Karpas-422 (cell line): ENCODE measurements around the gene RAB4B. TPM values are rescaled to one million over a fixed set of nuclear protein-coding genes. Genes with fewer than 3 reads are reported as not detected.

Experiments
- DNase-seq: peaks from one replicate; pipeline ENCODE4 v3.0.0-alpha.2; 2015
- H2AFZ ChIP-seq: fragments of 200-600 bp; sonication (generic); 2 replicates; pipeline ENCODE4 v1.6.1; 2014; ENCODE audit warnings: antibody characterized with exemption, low read length, mixed read lengths
- H3K27ac ChIP-seq: fragments of 200-600 bp; sonication (generic); 2 replicates; pipeline ENCODE4 v1.5.1; 2014; ENCODE audit warnings: mild to moderate bottlenecking, low read length, moderate library complexity
- H3K27me3 ChIP-seq: fragments of 200-600 bp; sonication (generic); 2 replicates; pipeline ENCODE4 v1.6.1; 2014; ENCODE audit warnings: low read length, mixed read lengths
- H3K36me3 ChIP-seq: fragments of 200-600 bp; sonication (generic); 2 replicates; pipeline ENCODE4 v1.6.1; 2014; ENCODE audit warnings: low read length, mixed read lengths; ENCODE audit not compliant: insufficient read depth
- H3K4me1 ChIP-seq: fragments of 200-600 bp; sonication (generic); 2 replicates; pipeline ENCODE4 v1.6.1; 2014; ENCODE audit warnings: mild to moderate bottlenecking, low read length, mixed read lengths
- H3K4me2 ChIP-seq: fragments of 200-600 bp; sonication (generic); 2 replicates; pipeline ENCODE4 v1.6.1; 2014; ENCODE audit warnings: low read length, low read depth, mild to moderate bottlenecking; ENCODE audit not compliant: poor library complexity, severe bottlenecking
- H3K4me3 ChIP-seq: fragments of 200-600 bp; sonication (generic); 2 replicates; pipeline ENCODE4 v1.5.1; 2014; ENCODE audit warnings: mild to moderate bottlenecking, antibody characterized with exemption, low read length, mixed read lengths
- H3K79me2 ChIP-seq: fragments of 200-600 bp; sonication (generic); 2 replicates; pipeline ENCODE4 v1.6.1; 2014; ENCODE audit warnings: mild to moderate bottlenecking, low read length, mixed read lengths
- H3K9ac ChIP-seq: fragments of 200-600 bp; sonication (generic); 2 replicates; pipeline ENCODE4 v1.6.0; 2014; ENCODE audit warnings: low read length
- H3K9me2 ChIP-seq: fragments of 200-600 bp; sonication (generic), shearing (Covaris generic); replicated peaks from 2 replicates; pipeline ENCODE4 v1.6.0; 2014; ENCODE audit warnings: mild to moderate bottlenecking, low read length, moderate library complexity; ENCODE audit not compliant: insufficient read depth
- H3K9me3 ChIP-seq: fragments of 300-700, 200-600 bp; sonication (generic); 2 replicates; pipeline ENCODE4 v1.6.1; 2014; ENCODE audit warnings: low read length, mixed read lengths
- H4K20me1 ChIP-seq: fragments of 200-600 bp; sonication (generic); 2 replicates; pipeline ENCODE4 v1.6.1; 2014; ENCODE audit warnings: mild to moderate bottlenecking, antibody characterized with exemption, low read length, low read depth; ENCODE audit not compliant: insufficient read depth
- total RNA-seq: library from RNA; depleted of rRNA; stranded (reverse); fragments of >200 nt; shearing (Covaris generic); gene quantifications from 2 replicates; pipeline ENCODE4 v1.2.3, GENCODE V29; 2014; ENCODE audit warnings: low replicate concordance

The RAB4B gene
- total RNA-seq, 1 experiment from 2014 or later, result 12.5 TPM

DNA sequence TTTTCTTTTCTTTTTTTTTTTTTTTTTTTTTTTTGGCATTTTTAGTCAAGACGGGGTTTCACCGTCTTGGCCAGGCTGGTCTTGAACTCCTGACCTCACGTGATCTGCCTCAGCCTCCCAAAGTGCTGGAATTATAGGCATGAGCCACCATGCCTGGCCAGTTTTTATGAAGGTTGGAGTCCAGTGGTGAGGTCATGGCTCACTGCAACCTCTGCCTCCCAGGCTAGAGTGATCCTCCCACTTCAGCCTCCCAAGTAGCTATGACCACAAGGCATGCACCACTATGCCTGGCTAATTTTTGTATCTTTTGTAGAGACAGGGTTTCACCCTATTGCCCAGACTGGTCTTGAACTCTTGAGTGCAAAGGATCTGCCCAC, 22.8 kb upstream of the RAB4B start:
- peaks cover 39% of the 10 kb centered on the region for H4K20me1 ChIP-seq
- no peak overlapping the region for H3K4me3 ChIP-seq
- peak overlapping the region; percentile 38 for H3K4me2 ChIP-seq
- no peak for DNase-seq
- H3K27ac ChIP-seq, result no peak overlapping the region
- no peak overlapping the region for H2AFZ ChIP-seq
- peaks cover 74% of the 10 kb centered on the region for H3K79me2 ChIP-seq
- peaks cover 43% of the 10 kb centered on the region for H3K36me3 ChIP-seq
- H3K27me3 ChIP-seq, result no peaks in the 10 kb centered on the region
- no peaks in the 10 kb centered on the region for H3K9me2 ChIP-seq
- no peaks in the 10 kb centered on the region for H3K9me3 ChIP-seq
- peaks cover 32% of the 10 kb centered on the region for H3K4me1 ChIP-seq
- H3K9ac ChIP-seq, result no peak overlapping the region

DNA sequence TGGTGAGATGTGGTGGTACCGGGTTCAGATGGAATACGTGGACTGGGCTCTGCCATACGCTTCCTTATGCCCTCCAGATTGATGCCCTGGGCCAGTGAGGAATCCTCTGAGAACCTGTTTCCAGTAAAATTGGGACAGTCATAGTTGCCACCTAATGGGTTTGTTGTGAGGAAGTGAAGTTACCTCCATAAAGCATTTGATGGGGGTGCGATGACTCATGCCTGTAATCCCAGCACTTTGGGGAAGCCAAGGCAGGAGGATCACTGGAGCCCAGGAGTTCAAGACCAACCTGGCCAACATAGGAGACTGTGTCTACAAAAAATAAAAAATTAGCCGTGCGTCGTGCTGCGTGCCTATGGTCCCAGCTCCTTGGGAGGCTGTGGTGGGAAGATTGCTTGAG, 22.3 kb upstream of the RAB4B start:
- H3K36me3 ChIP-seq, result peaks cover 48% of the 10 kb centered on the region
- no peak overlapping the region for H3K4me3 ChIP-seq
- peaks cover 74% of the 10 kb centered on the region for H3K79me2 ChIP-seq
- no peak for DNase-seq
- no peak overlapping the region for H3K4me2 ChIP-seq
- H2AFZ ChIP-seq, result no peak overlapping the region
- H3K9me3 ChIP-seq, result no peaks in the 10 kb centered on the region
- H3K27ac ChIP-seq, result no peak overlapping the region
- no peak overlapping the region for H3K9ac ChIP-seq
- peaks cover 32% of the 10 kb centered on the region for H3K4me1 ChIP-seq
- H3K9me2 ChIP-seq, result no peaks in the 10 kb centered on the region
- H3K27me3 ChIP-seq, result no peaks in the 10 kb centered on the region
- H4K20me1 ChIP-seq, result peaks cover 43% of the 10 kb centered on the region

DNA sequence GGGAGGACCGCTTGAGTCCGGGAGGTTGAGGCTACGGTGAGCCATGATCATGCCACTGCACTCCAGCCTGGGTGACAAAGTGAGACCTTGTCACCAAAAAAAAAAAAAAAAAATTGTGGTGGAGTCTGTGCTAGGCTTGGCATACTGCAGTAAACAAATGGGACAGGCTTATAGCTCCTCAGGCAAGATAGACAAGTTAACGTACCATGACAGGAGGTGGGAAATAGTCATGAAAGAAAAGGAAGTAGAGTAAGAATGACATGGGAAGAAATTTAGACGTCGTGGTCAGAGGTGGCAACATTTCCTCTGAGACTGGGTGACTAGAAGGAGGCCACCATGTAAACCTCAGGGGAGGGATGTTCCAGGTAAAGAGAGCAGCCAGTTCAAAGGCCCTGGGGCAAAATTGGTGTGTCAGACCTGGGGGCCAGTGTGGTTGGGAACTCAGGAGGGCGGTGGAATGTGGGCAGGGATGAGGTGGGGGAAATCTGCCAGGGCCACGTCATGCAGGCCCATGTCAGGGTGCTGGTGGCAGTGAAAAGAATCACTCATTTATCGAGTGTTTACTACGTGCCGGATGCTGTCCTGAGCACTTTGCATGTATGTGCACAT, 21.4 kb upstream of the RAB4B start:
- peaks cover 68% of the 10 kb centered on the region for H3K79me2 ChIP-seq
- H2AFZ ChIP-seq, result no peak overlapping the region
- no peak overlapping the region for H3K27ac ChIP-seq
- H3K9me2 ChIP-seq, result no peaks in the 10 kb centered on the region
- no peak for DNase-seq
- no peaks in the 10 kb centered on the region for H3K27me3 ChIP-seq
- H3K9ac ChIP-seq, result no peak overlapping the region
- peaks cover 32% of the 10 kb centered on the region for H3K4me1 ChIP-seq
- H3K4me3 ChIP-seq, result no peak overlapping the region
- H3K9me3 ChIP-seq, result no peaks in the 10 kb centered on the region
- no peak overlapping the region for H3K4me2 ChIP-seq
- H3K36me3 ChIP-seq, result peaks cover 55% of the 10 kb centered on the region
- peaks cover 46% of the 10 kb centered on the region for H4K20me1 ChIP-seq

DNA sequence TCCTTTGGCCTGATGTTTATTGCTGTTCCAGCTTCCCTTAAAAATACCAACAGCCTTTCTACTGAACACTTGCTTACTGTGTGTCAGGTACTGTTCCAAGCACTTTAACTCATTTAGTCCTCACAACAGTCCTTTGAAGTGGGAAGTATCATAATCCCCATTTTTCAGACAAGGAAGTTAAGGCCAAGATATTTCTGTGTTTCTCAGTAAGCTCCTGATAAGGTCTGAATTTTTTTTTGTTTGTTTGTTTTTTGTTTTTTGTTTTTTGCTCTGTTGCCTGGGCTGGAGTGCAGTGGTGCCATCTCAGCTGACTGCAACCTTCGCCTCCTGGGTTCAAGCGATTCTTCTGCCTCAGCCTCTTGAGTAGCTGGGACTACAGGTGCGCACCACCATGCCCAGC, 19.6 kb upstream of the RAB4B start:
- H2AFZ ChIP-seq, result no peak overlapping the region
- no peaks in the 10 kb centered on the region for H3K9me3 ChIP-seq
- DNase-seq, result no peak
- H3K4me3 ChIP-seq, result no peak overlapping the region
- H3K9ac ChIP-seq, result no peak overlapping the region
- peaks cover 50% of the 10 kb centered on the region for H3K79me2 ChIP-seq
- no peak overlapping the region for H3K27ac ChIP-seq
- H3K4me2 ChIP-seq, result no peak overlapping the region
- H3K27me3 ChIP-seq, result no peaks in the 10 kb centered on the region
- peaks cover 22% of the 10 kb centered on the region for H3K4me1 ChIP-seq
- H4K20me1 ChIP-seq, result peaks cover 55% of the 10 kb centered on the region
- H3K36me3 ChIP-seq, result peaks cover 73% of the 10 kb centered on the region
- H3K9me2 ChIP-seq, result no peaks in the 10 kb centered on the region

DNA sequence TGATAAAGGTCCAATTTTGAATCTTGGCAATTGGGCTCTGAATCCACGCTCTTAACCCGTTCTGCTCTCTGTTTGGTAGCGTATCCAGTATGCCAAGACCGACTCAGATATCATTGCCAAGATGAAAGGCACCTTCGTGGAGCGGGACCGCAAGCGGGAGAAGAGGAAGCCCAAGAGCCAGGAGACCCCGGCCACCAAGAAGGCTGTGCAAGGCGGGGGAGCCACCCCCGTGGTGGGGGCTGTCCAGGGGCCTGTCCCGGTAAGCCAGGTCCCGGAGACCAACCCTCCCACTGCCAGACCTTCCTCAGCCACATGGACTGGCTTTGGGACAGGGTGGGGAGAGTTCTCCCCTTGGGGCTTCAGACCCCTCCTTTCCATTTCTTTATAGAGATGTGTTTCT, 18.7 kb upstream of the RAB4B start:
- Histone ChIP-seq H3K27me3 (no peaks in the 10 kb centered on the region), H3K9ac (no peak overlapping the region), H4K20me1 (peaks cover 53% of the 10 kb centered on the region), H3K79me2 (peaks cover 42% of the 10 kb centered on the region), H2AFZ (no peak overlapping the region), H3K9me3 (no peaks in the 10 kb centered on the region), H3K4me3 (no peak overlapping the region), H3K9me2 (no peaks in the 10 kb centered on the region), H3K4me1 (peaks cover 17% of the 10 kb centered on the region), H3K36me3 (peaks cover 78% of the 10 kb centered on the region), H3K27ac (no peak overlapping the region), H3K4me2 (no peak overlapping the region)
- no peak for DNase-seq

DNA sequence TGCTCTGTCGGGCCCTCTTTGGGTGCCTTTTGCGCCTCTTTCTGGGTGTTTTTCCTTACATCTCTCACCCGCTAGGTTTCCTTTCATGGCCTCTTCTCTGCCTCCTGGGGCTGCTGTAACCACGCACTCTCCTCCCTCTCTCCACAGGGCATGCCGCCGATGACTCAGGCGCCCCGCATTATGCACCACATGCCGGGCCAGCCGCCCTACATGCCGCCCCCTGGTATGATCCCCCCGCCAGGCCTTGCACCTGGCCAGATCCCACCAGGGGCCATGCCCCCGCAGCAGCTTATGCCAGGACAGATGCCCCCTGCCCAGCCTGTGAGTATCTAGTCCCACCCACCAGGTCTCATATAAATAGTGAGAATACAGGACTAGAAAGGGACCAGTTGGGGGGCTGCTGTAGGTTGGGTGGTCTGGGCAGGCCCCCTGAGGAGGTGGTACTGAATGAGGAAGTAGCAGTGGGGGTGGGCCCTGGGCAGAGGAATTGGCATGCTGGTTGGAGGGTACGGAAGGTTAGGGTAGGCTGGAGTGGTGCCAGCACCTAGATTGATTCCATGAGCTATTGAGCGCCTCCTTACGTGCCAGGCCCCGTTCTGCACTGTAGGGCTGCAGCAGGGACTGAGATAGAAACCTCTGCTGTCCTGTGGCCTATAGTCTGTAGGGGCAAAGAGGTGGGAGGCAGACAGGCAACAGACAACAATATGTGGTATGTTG, 15.1 kb upstream of the RAB4B start:
- Histone ChIP-seq H3K9me2 (no peaks in the 10 kb centered on the region), H3K36me3 (peaks cover 73% of the 10 kb centered on the region), H3K27ac (no peak overlapping the region), H3K9me3 (no peaks in the 10 kb centered on the region), H3K79me2 (peaks cover 9% of the 10 kb centered on the region; the same call in 1 of the 2 replicates), H3K4me2 (no peak overlapping the region), H3K4me3 (no peak overlapping the region), H3K27me3 (no peaks in the 10 kb centered on the region), H2AFZ (no peak overlapping the region), H4K20me1 (peaks cover 23% of the 10 kb centered on the region), H3K9ac (no peak overlapping the region), H3K4me1 (no peaks in the 10 kb centered on the region)
- no peak for DNase-seq

DNA sequence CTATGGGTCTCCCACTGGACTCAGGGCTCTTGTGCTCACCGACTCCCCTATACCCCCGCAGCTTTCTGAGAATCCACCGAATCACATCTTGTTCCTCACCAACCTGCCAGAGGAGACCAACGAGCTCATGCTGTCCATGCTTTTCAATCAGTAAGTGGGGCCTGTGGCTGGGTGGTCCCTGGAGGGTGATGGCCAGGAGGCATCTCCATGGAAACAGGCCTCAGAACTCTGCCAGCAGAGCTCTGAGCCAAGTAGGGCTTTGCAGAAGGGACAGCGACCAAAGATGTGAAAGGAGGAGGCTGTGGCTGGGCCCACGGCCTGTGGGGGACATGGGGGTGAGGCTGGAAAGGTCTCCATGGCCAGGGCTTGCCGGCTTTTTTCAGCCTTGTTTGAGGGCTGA, 14.5 kb upstream of the RAB4B start:
- Histone ChIP-seq H3K27me3 (no peaks in the 10 kb centered on the region), H2AFZ (no peak overlapping the region), H3K9ac (no peak overlapping the region), H3K79me2 (peaks cover 6% of the 10 kb centered on the region; the same call in 1 of the 2 replicates), H3K9me3 (no peaks in the 10 kb centered on the region), H3K4me3 (no peak overlapping the region), H3K27ac (no peak overlapping the region), H3K9me2 (no peaks in the 10 kb centered on the region), H3K4me2 (no peak overlapping the region), H3K4me1 (no peaks in the 10 kb centered on the region), H4K20me1 (peaks cover 23% of the 10 kb centered on the region), H3K36me3 (peaks cover 69% of the 10 kb centered on the region)
- DNase-seq, result no peak

DNA sequence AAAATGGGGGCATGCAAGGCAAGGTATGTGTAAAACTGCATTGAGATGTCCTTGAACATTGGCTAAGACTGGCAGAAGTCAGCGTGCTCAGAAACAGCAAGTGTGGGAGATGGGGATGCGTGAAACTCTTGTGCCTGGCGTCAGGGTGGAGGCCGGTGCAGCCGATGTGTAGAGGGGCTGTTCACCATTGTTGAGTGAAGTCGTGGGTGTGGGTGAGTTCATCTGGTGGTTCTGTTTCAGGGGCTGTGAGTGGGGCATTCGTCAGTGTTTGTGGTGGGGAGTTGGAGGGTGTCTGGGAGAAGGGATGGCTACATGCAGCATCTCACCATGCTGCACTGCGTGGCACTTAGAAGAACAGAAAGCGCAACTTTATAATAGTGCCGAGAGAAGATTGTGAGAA, 14.1 kb upstream of the RAB4B start:
- H3K4me1 ChIP-seq, result no peaks in the 10 kb centered on the region
- H3K79me2 ChIP-seq, result peaks cover 6% of the 10 kb centered on the region; the same call in 1 of the 2 replicates
- H3K9me2 ChIP-seq, result no peaks in the 10 kb centered on the region
- H3K4me3 ChIP-seq, result no peak overlapping the region
- no peaks in the 10 kb centered on the region for H3K27me3 ChIP-seq
- peaks cover 23% of the 10 kb centered on the region for H4K20me1 ChIP-seq
- DNase-seq, result no peak
- no peak overlapping the region for H2AFZ ChIP-seq
- H3K36me3 ChIP-seq, result peaks cover 67% of the 10 kb centered on the region
- H3K4me2 ChIP-seq, result no peak overlapping the region
- H3K9me3 ChIP-seq, result no peaks in the 10 kb centered on the region
- no peak overlapping the region for H3K27ac ChIP-seq
- H3K9ac ChIP-seq, result no peak overlapping the region
